ENCODE results near the gene RGS2.

The RGS2 gene

DNA sequence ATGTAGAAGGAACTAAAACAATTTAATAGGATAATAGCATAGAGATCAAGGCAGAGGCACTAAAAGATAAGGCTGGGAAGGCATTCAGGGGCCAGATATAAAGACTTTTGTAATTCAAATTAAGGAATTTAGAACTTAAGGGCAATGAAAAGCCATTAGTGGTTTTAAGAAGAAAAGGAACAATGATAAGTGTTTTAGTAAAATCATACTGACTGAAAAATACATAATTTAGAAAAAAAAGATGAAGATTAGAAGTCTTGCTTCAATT lies 14.1 kb upstream of the RGS2 start:
- no peak overlapping the region for H3K4me3 ChIP-seq (ENCODE audit: low read depth, low read length)

DNA sequence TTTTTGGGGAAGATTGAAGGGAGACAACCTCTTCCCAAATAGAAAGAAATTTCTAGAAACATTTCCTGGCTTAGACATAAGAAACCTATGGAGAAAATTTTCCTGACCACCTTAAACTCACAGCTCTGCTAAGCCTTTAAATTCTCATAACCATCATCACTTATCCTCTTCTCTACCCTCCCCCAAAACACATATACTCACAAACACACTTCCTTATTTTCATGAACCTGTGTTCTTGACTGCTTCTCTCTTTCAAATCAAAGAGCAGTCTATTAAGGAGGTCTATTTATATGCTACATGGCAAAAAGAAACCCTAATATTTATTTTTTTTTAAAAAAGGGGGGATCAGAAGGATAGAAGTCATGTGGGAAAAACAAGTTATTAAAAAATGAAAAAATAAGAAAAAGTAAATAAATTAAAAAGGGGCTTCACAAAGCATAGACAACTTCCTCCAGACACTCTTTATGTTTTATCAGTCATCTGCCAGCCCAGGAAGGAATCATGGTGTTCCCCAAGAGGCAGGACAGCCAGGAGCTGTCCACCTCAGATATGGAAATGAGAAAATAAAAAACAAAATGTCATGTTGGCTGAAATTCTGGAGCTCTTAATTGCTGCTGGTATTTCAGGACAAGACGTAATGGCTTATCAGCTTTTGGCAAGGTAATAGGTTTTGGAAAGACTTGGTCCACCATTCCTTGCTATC lies 12.8 kb upstream of the RGS2 start:
- no peak overlapping the region for H3K4me3 ChIP-seq (ENCODE audit: low read depth, low read length)

DNA sequence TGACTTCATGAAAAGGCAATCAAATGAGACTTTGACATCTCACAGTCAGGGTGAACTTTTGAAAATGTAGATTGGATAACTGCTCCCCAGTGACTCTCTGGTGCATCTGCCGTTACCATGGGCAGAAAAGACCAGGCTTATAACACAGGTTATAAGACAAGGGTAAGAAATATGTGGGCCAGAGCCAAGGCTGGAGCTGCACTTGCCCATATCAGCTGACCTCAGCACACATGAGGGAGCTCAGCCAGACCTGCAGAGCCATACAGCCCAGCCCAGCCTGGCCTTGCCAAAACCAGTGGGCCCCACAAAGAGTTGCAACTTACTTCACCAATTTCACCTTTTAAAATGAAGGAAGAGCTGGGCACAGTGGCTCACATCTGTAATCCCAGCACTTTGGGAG lies 11.7 kb upstream of the RGS2 start:
- H3K4me3 ChIP-seq (ENCODE audit: low read depth, low read length): no peak overlapping the region

DNA sequence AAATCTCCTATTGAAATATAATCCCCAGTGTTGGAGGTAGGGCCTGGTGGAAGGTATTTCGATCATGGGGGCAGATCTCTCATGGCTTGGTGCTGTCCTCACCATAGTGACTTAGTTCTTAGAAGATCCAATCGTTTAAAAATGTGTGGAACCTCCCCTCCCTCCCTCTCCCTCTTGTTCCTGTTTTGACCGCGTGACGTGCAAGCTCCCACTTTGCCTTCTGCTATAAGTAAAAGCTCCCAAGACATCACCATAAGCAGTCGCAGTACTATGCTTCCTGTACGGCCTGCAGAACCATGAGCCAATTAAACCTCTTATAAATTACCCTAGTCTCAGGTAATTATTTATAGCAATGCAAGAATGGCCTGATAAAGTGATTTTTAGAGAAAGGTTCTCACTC lies 10.9 kb upstream of the RGS2 start:
- no peak overlapping the region for H3K4me3 ChIP-seq (ENCODE audit: low read depth, low read length)

DNA sequence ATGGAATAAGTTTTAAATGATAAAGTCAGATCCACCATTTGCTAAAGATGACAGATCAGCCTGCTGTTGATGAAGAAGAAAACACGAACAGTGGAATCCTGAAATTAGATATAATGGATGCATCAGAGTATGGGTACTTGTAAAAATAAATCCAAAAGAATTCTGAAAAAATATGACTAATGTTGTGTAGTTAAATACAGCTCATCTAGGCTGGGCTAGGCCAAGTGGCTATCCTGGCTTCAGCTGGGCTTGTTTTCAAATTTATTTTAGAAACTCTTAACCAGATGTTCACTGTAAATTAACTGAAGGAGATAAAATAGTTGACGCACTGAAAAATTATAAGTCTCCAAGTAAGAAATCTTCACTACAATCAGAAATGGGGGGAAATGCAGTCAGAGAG lies 7.4 kb upstream of the RGS2 start:
- H3K4me3 ChIP-seq (ENCODE audit: low read depth, low read length): no peak overlapping the region

DNA sequence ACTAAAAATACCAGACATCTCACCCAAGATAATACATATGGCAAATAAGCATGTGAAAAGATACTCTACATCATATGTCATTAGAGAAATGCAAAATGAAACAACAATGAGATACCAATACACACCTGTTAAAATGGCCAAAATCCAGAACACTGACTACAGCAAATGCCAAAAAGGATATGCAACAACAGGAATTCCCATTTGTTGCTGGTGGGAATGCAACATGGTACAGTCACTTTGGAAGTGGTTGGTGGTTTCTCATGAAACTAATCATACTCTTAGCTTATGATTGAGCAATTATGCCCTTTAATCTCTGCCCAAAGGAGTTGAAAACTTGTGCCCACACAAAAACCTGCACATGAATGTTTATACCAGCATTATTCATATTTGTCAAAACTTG lies 6.4 kb upstream of the RGS2 start:
- H3K4me3 ChIP-seq (ENCODE audit: low read depth, low read length): no peak overlapping the region

DNA sequence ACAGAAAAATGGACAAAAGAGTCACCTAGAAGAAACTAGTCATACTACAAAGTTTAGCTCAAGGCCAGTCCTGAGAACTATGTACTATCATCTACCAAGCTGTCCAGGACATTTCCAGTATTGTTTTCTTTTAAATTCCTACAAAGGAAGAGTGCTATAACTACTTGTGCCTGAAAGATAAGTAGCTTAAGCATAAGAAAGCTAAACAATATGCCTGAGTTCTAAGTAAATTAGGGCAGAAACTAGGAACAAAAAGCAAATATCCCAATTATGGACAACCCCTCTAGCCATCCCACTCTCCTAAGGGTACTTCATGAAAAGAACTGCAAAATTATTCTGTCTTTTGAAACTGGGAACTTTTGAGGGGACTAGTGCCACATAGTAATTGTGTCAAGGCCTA lies 5.3 kb upstream of the RGS2 start:
- no peak overlapping the region for H3K4me3 ChIP-seq (ENCODE audit: low read depth, low read length)

DNA sequence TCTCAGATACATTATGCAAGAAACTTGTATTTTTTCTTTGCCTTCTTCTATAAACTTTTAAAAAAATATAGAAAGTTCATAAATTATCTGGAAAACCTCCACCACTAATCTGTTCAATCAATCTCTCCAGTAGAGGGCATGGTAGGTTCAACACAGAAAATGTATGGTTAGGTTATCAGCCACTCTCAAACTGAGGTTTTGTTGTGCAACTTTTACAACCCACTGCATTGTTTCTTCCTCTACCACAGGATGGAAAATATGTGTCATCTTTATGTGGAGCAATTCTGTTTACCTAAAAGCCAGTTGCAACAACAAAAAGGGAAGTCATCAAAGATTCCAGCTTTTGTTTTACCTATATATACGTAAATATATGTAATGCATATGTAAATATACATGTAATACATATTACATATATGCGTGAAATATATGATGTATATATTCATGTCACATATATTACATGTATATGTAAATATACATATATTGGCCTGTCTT lies 3.0 kb upstream of the RGS2 start:
- no peak overlapping the region for H3K4me3 ChIP-seq (ENCODE audit: low read depth, low read length)

DNA sequence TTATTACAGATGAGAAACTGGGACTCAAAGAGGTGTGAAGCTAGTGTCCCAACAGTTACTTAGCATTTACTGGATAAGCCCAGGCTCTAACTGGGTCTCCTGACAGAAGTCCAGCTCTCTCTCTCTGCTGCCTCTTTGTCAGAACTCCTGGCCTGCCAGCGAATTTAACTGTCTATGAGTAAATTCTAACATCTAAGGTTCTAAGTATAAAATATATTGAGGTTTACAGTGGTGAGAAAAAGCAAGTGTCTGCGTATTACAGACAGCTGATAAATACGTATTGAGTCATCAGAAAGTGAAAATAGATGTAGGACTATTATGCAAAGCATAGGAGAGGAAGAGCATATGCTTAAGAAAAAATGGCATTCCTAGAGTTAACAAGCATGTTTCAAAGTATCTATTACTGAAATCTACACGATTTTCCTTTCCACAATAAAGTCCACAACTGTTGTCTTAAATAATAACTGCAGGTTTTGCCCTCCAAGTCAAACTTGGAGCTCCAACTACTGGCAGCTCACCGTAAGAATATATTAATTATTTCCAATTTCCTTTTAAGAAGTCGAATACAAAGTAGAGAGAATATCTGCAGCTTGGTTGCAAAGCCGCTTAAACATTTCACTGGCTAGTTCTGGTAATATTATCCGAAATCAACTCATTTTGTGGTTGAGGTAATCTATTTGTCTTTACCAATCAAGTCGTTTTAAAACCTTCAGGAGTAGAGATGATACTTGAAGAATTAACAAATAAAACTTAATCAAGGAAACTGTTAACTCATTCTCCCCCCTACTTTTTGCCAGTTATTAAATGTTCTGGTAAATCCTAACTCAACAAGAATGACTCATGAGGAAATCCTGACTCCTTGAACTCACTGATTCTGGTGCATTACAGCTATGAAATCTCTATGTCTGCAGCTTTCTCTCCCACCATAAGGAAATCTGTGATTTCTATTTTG lies 1.4 kb upstream of the RGS2 start:
- H3K4me3 ChIP-seq (ENCODE audit: low read depth, low read length): no peak overlapping the region

DNA sequence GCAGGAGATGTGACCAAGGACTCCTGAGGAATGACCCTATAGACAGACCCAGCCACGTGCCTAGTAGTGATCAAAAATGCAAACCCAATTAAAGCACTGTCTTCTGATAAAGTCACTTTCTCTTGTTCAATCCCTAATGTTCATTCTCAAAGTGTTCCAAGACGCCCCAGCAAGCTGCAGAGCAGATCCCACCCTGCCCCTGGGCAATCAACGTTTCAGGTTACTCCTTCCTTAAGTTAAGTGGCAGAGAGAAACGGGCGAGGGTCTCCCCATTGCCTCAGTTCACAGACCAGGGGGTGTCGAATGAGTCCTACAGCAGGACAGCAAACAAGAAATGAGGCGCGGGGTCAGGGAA lies 699 bp upstream of the RGS2 start:
- H3K4me3 ChIP-seq (ENCODE audit: low read depth, low read length): peak overlapping the region; percentile 96

DNA sequence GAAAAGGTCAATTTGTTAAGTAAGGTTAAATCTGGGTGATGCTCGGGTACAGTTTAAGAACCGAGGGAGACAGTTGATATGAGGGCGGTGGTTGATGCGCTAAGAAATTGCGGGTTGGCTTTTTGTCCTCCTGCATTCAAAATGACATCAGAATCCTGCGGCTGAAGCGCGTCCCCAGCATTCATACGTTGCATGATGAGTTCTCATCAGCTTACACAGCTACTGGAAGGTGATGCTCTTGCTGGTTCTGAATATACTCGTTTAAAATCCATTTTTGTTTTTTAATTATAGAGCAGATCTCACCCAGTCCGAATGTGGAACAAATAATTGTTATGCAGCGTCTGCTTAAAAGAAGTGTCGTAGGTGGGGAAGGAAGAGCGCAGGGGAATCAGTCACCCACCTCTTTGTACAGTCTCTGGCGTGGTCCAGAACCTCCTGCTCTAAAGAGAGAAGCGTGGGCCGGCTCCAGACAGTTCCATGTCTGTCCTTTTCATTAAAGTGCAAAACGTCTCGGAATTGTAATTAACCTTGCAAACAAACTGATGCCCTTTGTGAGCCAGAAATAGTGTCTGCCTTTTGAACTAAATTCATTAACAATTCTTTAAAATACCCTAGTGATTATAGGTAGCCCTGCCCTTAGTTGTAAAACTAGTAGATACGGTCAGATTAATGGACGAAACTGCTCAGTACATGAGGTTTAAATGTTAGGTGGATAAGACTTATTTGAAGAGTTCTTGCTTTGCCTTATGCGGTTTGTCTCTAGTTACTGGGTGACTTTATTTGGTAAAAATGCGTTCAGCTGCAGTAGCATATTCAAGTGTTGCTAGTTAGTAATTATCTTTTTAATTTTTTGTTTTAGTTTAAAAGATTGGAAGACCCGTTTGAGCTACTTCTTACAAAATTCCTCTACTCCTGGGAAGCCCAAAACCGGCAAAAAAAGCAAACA lies 741 bp downstream of the RGS2 start:
- H3K4me3 ChIP-seq (ENCODE audit: low read depth, low read length): peak overlapping the region; percentile 96

DNA sequence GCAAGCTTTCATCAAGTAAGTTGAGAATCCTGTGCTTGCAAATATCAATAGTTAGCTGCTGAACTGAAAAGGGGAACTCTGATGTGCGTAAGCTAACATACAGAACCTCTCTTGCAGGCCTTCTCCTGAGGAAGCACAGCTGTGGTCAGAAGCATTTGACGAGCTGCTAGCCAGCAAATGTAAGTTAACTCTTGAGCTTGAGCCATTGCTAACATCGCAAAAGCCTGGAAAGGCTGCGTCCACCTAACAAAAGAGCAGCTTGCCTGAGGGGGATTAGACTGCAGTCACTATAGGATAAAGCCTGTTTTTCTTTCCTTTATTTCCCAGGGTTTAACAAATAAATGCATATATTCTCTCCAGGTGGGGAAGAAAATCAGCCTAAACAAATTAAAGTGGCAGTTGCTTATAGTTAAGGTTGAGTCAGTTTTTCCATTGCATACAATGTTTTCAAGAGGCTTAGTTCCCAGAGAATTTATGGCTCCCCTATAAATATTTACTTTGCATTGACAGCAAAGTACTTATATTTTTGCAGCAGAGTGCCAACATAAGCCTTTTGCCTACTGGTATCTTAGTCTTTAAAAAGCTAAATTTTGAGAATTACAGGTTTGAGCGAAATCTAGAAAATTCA lies 1.5 kb downstream of the RGS2 start:
- no peak overlapping the region for H3K4me3 ChIP-seq (ENCODE audit: low read depth, low read length)

DNA sequence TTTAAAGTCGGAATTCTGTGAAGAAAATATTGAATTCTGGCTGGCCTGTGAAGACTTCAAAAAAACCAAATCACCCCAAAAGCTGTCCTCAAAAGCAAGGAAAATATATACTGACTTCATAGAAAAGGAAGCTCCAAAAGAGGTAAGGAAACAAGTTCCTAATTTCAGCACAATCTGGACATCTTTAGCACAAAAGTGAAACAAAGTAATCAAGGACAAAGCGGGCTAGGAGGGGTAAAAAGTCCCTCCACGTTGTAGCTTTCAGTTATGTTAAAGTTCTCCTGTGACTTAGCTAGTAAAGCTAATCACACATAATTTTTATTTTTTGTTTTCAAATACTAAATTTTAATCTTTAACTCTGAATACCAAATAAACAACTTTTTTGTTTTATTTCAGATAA lies 2.2 kb downstream of the RGS2 start:
- H3K4me3 ChIP-seq (ENCODE audit: low read depth, low read length): no peak overlapping the region

DNA sequence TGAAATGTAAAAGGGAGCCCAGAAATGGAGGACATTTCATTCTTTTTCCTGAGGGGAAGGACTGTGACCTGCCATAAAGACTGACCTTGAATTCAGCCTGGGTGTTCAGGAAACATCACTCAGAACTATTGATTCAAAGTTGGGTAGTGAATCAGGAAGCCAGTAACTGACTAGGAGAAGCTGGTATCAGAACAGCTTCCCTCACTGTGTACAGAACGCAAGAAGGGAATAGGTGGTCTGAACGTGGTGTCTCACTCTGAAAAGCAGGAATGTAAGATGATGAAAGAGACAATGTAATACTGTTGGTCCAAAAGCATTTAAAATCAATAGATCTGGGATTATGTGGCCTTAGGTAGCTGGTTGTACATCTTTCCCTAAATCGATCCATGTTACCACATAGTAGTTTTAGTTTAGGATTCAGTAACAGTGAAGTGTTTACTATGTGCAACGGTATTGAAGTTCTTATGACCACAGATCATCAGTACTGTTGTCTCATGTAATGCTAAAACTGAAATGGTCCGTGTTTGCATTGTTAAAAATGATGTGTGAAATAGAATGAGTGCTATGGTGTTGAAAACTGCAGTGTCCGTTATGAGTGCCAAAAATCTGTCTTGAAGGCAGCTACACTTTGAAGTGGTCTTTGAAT lies 2.9 kb downstream of the RGS2 start:
- H3K4me3 ChIP-seq (ENCODE audit: low read depth, low read length): no peak overlapping the region

DNA sequence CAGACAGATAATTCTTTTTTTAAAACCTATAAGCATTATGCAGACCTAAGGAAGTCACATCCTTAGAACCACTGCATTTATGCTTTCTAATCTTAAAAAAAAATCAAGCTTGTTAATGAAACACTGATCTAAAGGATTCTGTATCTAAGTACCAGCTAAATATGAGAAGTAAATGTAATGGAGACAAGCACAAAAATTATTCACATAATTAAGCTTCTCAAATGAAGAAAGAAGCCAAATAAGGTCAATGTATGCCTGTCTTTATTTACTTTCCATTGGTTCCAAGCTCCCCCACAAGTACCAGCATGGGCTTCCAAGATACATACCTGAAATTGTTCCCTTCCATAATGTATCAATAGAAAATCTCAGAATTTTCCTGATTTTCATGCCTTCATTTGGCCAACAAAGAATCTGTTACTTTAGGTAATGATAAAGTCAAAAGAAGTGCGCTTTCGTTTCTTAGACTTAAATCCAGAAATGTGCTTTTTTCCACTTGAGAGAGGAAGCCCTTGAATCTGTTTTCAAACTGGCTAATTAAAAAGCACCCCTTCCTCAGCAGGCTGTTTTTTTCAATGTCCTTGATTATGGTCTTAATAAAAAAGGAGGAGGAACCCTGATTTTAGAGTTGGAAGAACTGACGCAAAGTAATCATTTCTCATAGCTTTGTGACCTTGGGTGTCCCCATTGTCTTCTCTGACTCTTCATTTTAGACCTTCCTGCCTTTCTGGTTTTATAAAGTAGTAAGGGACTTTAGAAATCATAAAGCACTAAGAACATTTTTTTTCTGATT lies 3.8 kb downstream of the RGS2 start:
- no peak overlapping the region for H3K4me3 ChIP-seq (ENCODE audit: low read depth, low read length)

DNA sequence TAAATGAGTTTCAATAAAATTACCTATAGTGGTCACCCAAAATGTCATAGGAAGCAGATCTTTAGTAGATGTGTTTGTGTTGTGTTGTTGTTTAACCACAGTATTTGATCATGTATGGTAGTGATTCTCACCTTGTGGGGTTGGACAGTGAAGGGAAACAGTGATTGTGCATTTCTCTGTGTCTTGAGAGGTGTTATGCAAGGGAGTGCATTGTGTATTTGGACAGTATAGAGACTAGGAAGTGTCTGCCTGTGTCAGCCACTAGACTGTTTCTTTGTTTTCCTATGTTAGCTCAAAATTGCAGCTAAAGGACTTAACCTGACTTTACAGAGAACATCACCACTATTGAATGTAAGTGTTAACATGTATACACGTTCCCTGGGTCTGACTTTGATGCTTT lies 6.0 kb downstream of the RGS2 start:
- H3K4me3 ChIP-seq (ENCODE audit: low read depth, low read length): no peak overlapping the region

DNA sequence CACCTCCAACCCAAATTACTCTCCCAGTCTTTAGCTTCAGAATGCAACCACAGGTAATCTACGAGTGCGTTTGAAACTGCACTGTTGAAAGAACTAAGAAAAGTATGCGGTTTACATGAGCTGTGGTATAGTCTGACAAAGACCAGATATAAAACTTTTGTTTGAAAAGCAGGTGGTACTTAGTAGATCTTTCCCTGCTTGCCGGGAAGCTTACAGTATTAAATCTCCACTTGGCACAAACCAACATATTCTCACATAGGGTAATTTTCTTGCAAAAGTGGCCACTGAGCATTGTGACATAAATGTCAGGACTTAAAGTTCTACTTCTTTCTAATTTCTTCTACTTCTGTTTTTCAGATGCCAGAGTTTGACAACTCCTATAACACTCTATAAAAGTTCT lies 8.4 kb downstream of the RGS2 start:
- H3K4me3 ChIP-seq (ENCODE audit: low read depth, low read length): no peak overlapping the region

DNA sequence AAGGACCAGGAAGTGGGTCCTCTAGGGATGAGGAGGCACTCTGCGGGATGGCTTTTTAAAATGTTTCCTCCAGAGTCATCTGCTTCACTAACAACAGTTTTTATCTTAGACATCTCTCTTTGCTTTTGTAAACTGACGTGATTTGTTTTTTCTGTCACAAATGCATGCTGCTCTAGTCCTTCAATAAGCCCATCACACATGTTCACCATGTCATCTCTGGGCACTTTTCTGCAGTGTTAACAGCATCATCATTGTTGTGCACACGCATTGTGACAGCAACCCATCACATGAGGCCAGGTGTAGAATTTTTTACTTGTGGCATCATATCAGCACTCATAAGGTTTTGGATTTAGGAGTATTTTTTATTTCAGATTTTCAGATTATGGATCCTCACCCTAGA lies 12.5 kb downstream of the RGS2 start:
- H3K4me3 ChIP-seq (ENCODE audit: low read depth, low read length): no peak overlapping the region

DNA sequence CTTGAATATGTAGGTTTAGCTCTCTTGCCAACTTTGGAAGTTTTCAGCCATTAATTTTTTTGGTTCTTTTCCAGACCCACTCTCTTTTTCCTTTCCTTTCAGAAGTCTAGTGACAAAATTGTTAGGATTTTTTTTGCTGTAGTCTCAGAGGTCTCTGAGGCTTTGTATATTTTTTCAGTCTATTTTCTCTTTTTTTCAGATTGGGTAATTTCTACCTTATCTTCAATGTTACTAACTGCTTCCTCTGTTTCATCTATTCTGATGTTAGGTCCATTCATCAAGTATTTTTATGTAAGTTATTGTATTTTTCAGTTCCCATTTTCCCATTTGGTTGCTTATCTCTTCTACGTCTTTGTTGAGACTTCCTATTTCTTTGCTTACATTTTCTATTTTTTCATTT lies 15.7 kb downstream of the RGS2 start:
- H3K4me3 ChIP-seq (ENCODE audit: low read depth, low read length): no peak overlapping the region

Measured in iPS-11a (cell line).